ENCODE measurements around the gene ADPRM. TPM values are rescaled to one million over a fixed set of nuclear protein-coding genes. Genes with fewer than 3 reads are reported as not detected.

Gene ADPRM
- polyA plus RNA-seq, 1 of the 3 experiments (the other 2 are of a cell fraction), result 7.6 TPM

GRCh38 chr17:10735251-10735650 lies 37.9 kb downstream of the ADPRM start:
- no peak for TF ChIP-seq FOXM1 (IDR thresholded peaks at IDR 0.05; ENCODE audit: low read depth)
- no peak for TF ChIP-seq RXRA (IDR thresholded peaks at IDR 0.05; ENCODE audit: borderline replicate concordance, low read depth)
- TF ChIP-seq SIN3A (IDR thresholded peaks at IDR 0.05; ENCODE audit: borderline replicate concordance, low read depth, low read length), result no peak
- no peak for TF ChIP-seq SMC3 (IDR thresholded peaks at IDR 0.05; ENCODE audit: low read depth, low read length)
- TF ChIP-seq, protein P1, sequence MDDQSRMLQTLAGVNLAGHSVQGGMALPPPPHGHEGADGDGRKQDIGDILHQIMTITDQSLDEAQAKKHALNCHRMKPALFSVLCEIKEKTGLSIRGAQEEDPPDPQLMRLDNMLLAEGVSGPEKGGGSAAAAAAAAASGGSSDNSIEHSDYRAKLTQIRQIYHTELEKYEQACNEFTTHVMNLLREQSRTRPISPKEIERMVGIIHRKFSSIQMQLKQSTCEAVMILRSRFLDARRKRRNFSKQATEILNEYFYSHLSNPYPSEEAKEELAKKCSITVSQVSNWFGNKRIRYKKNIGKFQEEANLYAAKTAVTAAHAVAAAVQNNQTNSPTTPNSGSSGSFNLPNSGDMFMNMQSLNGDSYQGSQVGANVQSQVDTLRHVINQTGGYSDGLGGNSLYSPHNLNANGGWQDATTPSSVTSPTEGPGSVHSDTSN (IDR thresholded peaks at IDR 0.05), result no peak
- no peak for TF ChIP-seq TAF1 (IDR thresholded peaks at IDR 0.05; ENCODE audit: borderline replicate concordance, low read depth, low read length)
- DNase-seq, result no peak
- Histone ChIP-seq H3K9me3 (no peaks in the 10 kb centered on the region), H3K9me2 (no peaks in the 10 kb centered on the region), H3K4me2 (no peak overlapping the region), H3K4me3 (ENCODE audit: low read depth in 2 of 2, low read length in 1 of 2) (no peak overlapping the region), H2AFZ (ENCODE audit: low read depth) (no peak overlapping the region), H3K79me2 (ENCODE audit: insufficient read depth) (no peaks in the 10 kb centered on the region), H3F3A (replicated peaks; ENCODE audit: insufficient read depth) (peaks cover 3% of the 10 kb centered on the region), H3K27me3 (ENCODE audit: insufficient read depth) (no peaks in the 10 kb centered on the region; the same call in 1 of the 2 replicates), H3K4me1 (ENCODE audit: control insufficient read depth in 1 of 2, insufficient read depth in 2 of 2, low read depth in 1 of 2, low read length in 1 of 2) (peaks cover 0 to 11% of the 10 kb centered on the region in 2 experiments; a peak in 1 of 4 replicates), H3K27ac (ENCODE audit: low read depth in 2 of 2, low read length in 1 of 2) (no peak overlapping the region), H3K9ac (no peak overlapping the region), H4K20me1 (ENCODE audit: insufficient read depth) (no peaks in the 10 kb centered on the region), H3K36me3 (replicated peaks in 1 of 2; ENCODE audit: control insufficient read depth in 1 of 2, insufficient read depth in 2 of 2, low read length in 1 of 2) (no peaks in the 10 kb centered on the region)
- WGBS (ENCODE audit: low lambda C conversion rate), result 25% methylated on average over 2 of the region's 2 CpGs
- CTCF ChIA-PET, result interaction anchor here (0.7 to 8.5 kb wide), 5 partner anchors 12 to 111 kb away, joined by 3 to 165 read pairs (median 42); partner anchors contain the start of gene PIRT
- POLR2A ChIA-PET, result no interaction called here

- H3K79me2 ChIP-seq (ENCODE audit: insufficient read depth), result no peaks in the 10 kb centered on the region
- CTCF ChIA-PET, result interaction anchor here (0.7 to 8.5 kb wide), 9 partner anchors 11 to 141 kb away, joined by 3 to 165 read pairs (median 12); partner anchors contain the start of gene PIRT
- H4K20me1 ChIP-seq (ENCODE audit: insufficient read depth), result no peaks in the 10 kb centered on the region
- TF ChIP-seq EP300 (IDR thresholded peaks at IDR 0.05; ENCODE audit: borderline replicate concordance in 1 of 2, low read depth in 1 of 2, low read length in 1 of 2) (no peak), RAD21 (IDR thresholded peaks at IDR 0.05; ENCODE audit: low read length) (no peak), POLR2AphosphoS5 (IDR thresholded peaks at IDR 0.05; ENCODE audit: low read depth, low read length) (no peak), RXRA (IDR thresholded peaks at IDR 0.05; ENCODE audit: borderline replicate concordance, low read depth) (no peak), FOXM1 (IDR thresholded peaks at IDR 0.05; ENCODE audit: low read depth) (no peak), SMC3 (IDR thresholded peaks at IDR 0.05; ENCODE audit: low read depth, low read length) (no peak)
- no peak overlapping the region for H3K9ac ChIP-seq
- H3K4me1 ChIP-seq (ENCODE audit: control insufficient read depth in 1 of 2, insufficient read depth in 2 of 2, low read depth in 1 of 2, low read length in 1 of 2), result peaks cover 0 to 11% of the 10 kb centered on the region in 2 experiments; a peak in 1 of 4 replicates
- DNase-seq, result no peak
- H3F3A ChIP-seq (replicated peaks; ENCODE audit: insufficient read depth), result no peaks in the 10 kb centered on the region
- H3K27me3 ChIP-seq (ENCODE audit: insufficient read depth), result no peaks in the 10 kb centered on the region; the same call in 1 of the 2 replicates
- no peak overlapping the region for H3K4me3 ChIP-seq (ENCODE audit: low read depth in 2 of 2, low read length in 1 of 2)
- no peak overlapping the region for H3K4me2 ChIP-seq
- H3K9me2 ChIP-seq, result no peaks in the 10 kb centered on the region
- 61% methylated on average over 4 of the region's 4 CpGs for WGBS (ENCODE audit: low lambda C conversion rate)
- no peak overlapping the region for H2AFZ ChIP-seq (ENCODE audit: low read depth)
- POLR2A ChIA-PET, result no interaction called here
- H3K36me3 ChIP-seq (replicated peaks in 1 of 2; ENCODE audit: control insufficient read depth in 1 of 2, insufficient read depth in 2 of 2, low read length in 1 of 2), result no peaks in the 10 kb centered on the region
- no peak overlapping the region for H3K27ac ChIP-seq (ENCODE audit: low read depth in 2 of 2, low read length in 1 of 2)
- H3K9me3 ChIP-seq, result no peaks in the 10 kb centered on the region
Measured at GRCh38 chr17:10735821-10736220, 38.4 kb downstream of the ADPRM start.

DNA sequence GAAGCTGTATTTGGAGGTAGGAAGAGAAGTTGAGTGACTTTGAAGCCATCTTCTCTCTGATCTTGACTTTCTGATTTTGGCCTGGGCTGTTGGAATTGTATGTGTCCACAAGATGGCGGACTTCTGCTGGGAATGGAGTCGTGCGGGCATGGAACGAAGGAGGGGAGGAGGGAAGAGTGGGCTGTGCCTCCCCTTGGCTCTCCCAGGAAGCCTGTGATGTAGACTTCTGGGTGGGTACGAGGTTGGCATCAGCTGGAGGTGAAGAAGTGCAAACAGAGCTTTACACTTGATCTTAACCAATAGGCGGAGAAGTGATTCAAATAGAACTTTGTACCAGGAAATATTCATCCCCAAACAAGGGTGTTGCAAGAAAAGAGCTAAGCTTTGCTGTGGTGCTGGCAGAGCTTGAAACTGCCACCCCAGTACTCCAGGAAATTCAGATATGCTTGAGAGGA lies 39.8 kb downstream of the ADPRM start:
- H3K79me2 ChIP-seq (ENCODE audit: insufficient read depth), result no peaks in the 10 kb centered on the region
- no peaks in the 10 kb centered on the region for H3K36me3 ChIP-seq (replicated peaks in 1 of 2; ENCODE audit: control insufficient read depth in 1 of 2, insufficient read depth in 2 of 2, low read length in 1 of 2)
- no peak overlapping the region for H3K4me2 ChIP-seq
- no peaks in the 10 kb centered on the region for H3K9me2 ChIP-seq
- H3K4me3 ChIP-seq (ENCODE audit: low read depth in 2 of 2, low read length in 1 of 2), result no peak overlapping the region
- ChIA-PET CTCF (interaction anchor here (0.6 to 8.5 kb wide), 44 partner anchors 10 to 1249 kb away, joined by 3 to 165 read pairs (median 4); partner anchors contain the start of genes ADPRM, PIRT and SCO1), POLR2A (no interaction called here)
- no peaks in the 10 kb centered on the region for H3K9me3 ChIP-seq
- H3K27me3 ChIP-seq (ENCODE audit: insufficient read depth), result no peaks in the 10 kb centered on the region; the same call in 1 of the 2 replicates
- peaks cover 0 to 16% of the 10 kb centered on the region in 2 experiments; a peak in 1 of 4 replicates for H3K4me1 ChIP-seq (ENCODE audit: control insufficient read depth in 1 of 2, insufficient read depth in 2 of 2, low read depth in 1 of 2, low read length in 1 of 2)
- H2AFZ ChIP-seq (ENCODE audit: low read depth), result no peak overlapping the region
- no peak overlapping the region for H3K9ac ChIP-seq
- peak; percentile 82 for DNase-seq
- H3K27ac ChIP-seq (ENCODE audit: low read depth in 2 of 2, low read length in 1 of 2), result no peak overlapping the region
- H3F3A ChIP-seq (replicated peaks; ENCODE audit: insufficient read depth), result no peaks in the 10 kb centered on the region
- WGBS (ENCODE audit: low lambda C conversion rate), result 13% methylated on average over 6 of the region's 6 CpGs
- no peaks in the 10 kb centered on the region for H4K20me1 ChIP-seq (ENCODE audit: insufficient read depth)
- TF ChIP-seq JUND (IDR thresholded peaks at IDR 0.05) (no peak), MAX (IDR thresholded peaks at IDR 0.05; ENCODE audit: low read depth) (no peak), FOXM1 (IDR thresholded peaks at IDR 0.05; ENCODE audit: low read depth) (no peak), GATA2 (CRISPR knock-in tag; IDR thresholded peaks at IDR 0.05) (no peak), NFIC (IDR thresholded peaks at IDR 0.05; ENCODE audit: borderline replicate concordance) (no peak), CHD2 (IDR thresholded peaks at IDR 0.05; ENCODE audit: low read length, partially characterized antibody) (no peak), RAD21 (IDR thresholded peaks at IDR 0.05; ENCODE audit: low read length) (peak; percentile 96), FOSL2 (IDR thresholded peaks at IDR 0.05; ENCODE audit: borderline replicate concordance, low read depth) (no peak), SMC3 (IDR thresholded peaks at IDR 0.05; ENCODE audit: low read depth, low read length) (peak; percentile 89), GABPA (IDR thresholded peaks at IDR 0.05; ENCODE audit: low read depth) (no peak), YY1 (IDR thresholded peaks at IDR 0.05; ENCODE audit: low read depth) (peak; percentile 38; the same call in 1 of the 2 replicates), EZH2phosphoT487 (IDR thresholded peaks at IDR 0.05; ENCODE audit: borderline replicate concordance, low read depth) (no peak), FOXJ3 (CRISPR knock-in tag; IDR thresholded peaks at IDR 0.05) (no peak)
- TF ChIP-seq, protein P1 (IDR thresholded peaks at IDR 0.05), result no peak
